Uterus (tissue), 4 donors: ENCODE measurements around the gene REG3A. TPM values are rescaled to one million over a fixed set of nuclear protein-coding genes. Genes with fewer than 3 reads are reported as not detected.

ENCODE experiments used
- DNase-seq, 2 donors: peaks; one replicate each; pipeline ENCODE4 v3.0.0-alpha.2; 2019 to 2020
- H3K27ac ChIP-seq, 2 donors: fragments of 200-600 bp; sonication (generic); 1 replicate in 1 of 2; 2 replicates in 1 of 2; pipeline ENCODE4 v1.5.1; 2016 to 2018
- H3K27me3 ChIP-seq, 2 donors: fragments of 200-600 bp; sonication (generic); one replicate each; pipeline ENCODE4 v1.5.1; 2018 to 2019; ENCODE audit warnings: control low read depth in 1 of 2
- H3K36me3 ChIP-seq, 2 donors: fragments of 200-600 bp; sonication (generic); one replicate each; pipeline ENCODE4 v1.5.1; 2019; ENCODE audit warnings: control low read depth in 1 of 2
- H3K4me1 ChIP-seq, 2 donors: fragments of 200-600 bp; sonication (generic); one replicate each; pipeline ENCODE4 v1.5.1; 2018 to 2019; ENCODE audit warnings: control low read depth in 1 of 2
- H3K4me3 ChIP-seq, 2 donors: fragments of 200-600 bp; sonication (generic); 1 replicate in 1 of 2; 2 replicates in 1 of 2; pipeline ENCODE4 v1.5.1; 2018 to 2019; ENCODE audit warnings: mild to moderate bottlenecking in 1 of 2
- H3K9me3 ChIP-seq, 2 donors: fragments of 200-600 bp; sonication (generic); one replicate each; pipeline ENCODE4 v1.5.1; 2019; ENCODE audit warnings: control low read depth in 1 of 2
- POLR2A ChIP-seq, 2 donors: fragments of 450-650 bp; IDR thresholded peaks; one replicate each; pipeline ENCODE4 v1.6.1; 2016; ENCODE audit warnings: antibody characterized with exemption in 2 of 2, mild to moderate bottlenecking in 1 of 2, moderate library complexity in 1 of 2
- intact Hi-C: fragments of 100-400 bp; cut with DNase I; formaldehyde crosslinking; loops from one replicate; pipeline ENCODE4 v1.15.1; 2023; ENCODE audit warnings: low total_unique reads
- total RNA-seq, 4 donors: library from RNA; depleted of rRNA in 3 of 4; stranded (reverse); fragments of >200 nt in 3 of 4; gene quantifications; one replicate each; pipeline versions ENCODE4 v1.1.0 to v1.2.4, GENCODE V29; 2014 to 2023
- TF ChIP-seq, protein P1 (sequence below), 4 experiments: fragments of 200-600 bp in 2 of 4; fragments of 450-650 bp in 2 of 4; sonication (generic) in 2 of 4; IDR thresholded peaks; one replicate each; pipeline ENCODE4 v1.5.1; 2016 to 2019; ENCODE audit warnings: antibody characterized with exemption in 4 of 4, mild to moderate bottlenecking in 2 of 4, moderate library complexity in 1 of 4
- donor health status: DM: yes; HTN: yes; CAD: no.

Gene REG3A
- total RNA-seq, 4 donors from 2014 or later = not detected

DNA sequence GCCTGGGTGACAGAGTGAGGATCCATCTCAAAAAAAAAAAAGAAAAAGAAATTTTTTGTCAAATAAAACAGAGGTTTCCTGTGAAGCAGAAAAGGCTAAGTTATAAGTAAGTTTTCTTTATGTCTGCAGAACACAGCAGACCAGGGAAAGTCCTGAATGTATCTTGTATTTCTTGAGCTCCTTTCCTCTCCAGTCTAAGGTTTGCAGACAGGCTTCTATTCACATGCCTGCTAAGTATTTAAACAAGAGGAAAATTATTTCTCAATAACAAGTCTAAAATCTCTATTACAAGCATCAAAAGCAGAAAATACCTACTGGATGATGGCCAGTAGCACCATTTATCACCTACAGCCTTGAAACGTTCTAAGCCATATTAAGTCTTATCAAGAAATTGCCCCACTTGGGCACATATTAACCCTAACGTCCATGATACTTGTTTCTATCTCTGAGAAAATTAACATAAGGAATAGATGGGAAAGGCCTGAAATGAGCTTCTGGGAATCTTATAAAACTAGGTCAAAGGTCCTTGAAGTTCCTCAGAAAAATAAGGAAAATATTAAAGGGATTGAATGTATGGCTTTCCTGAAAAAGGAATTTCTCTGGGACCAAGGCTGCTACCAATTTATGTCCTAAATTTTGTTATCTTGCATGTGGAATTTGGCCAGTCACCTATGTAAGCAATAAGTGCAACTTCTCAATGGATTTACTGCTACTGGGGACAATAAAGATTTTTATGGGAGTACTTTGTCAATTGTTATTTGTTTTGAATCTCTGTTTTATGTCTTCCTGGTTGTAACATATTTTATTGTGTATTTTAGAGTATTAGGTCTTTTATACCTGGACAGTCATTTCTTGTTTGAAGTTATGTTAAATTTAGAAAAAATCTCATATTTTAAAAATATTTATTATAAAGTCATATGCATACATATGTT, 42.3 kb downstream of the REG3A start:
- H3K27ac ChIP-seq = no peak overlapping the region
- no peak for DNase-seq
- no peaks in the 10 kb centered on the region for H3K4me1 ChIP-seq
- H3K36me3 ChIP-seq = no peaks in the 10 kb centered on the region
- H3K27me3 ChIP-seq = no peaks in the 10 kb centered on the region
- intact Hi-C loops = no loop called here
- no peaks in the 10 kb centered on the region for H3K9me3 ChIP-seq
- no peak for TF ChIP-seq POLR2A (IDR thresholded peaks at IDR 0.05)
- TF ChIP-seq, protein P1, sequence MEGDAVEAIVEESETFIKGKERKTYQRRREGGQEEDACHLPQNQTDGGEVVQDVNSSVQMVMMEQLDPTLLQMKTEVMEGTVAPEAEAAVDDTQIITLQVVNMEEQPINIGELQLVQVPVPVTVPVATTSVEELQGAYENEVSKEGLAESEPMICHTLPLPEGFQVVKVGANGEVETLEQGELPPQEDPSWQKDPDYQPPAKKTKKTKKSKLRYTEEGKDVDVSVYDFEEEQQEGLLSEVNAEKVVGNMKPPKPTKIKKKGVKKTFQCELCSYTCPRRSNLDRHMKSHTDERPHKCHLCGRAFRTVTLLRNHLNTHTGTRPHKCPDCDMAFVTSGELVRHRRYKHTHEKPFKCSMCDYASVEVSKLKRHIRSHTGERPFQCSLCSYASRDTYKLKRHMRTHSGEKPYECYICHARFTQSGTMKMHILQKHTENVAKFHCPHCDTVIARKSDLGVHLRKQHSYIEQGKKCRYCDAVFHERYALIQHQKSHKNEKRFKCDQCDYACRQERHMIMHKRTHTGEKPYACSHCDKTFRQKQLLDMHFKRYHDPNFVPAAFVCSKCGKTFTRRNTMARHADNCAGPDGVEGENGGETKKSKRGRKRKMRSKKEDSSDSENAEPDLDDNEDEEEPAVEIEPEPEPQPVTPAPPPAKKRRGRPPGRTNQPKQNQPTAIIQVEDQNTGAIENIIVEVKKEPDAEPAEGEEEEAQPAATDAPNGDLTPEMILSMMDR (IDR thresholded peaks at IDR 0.05) = no peak
- no peak overlapping the region for H3K4me3 ChIP-seq

DNA sequence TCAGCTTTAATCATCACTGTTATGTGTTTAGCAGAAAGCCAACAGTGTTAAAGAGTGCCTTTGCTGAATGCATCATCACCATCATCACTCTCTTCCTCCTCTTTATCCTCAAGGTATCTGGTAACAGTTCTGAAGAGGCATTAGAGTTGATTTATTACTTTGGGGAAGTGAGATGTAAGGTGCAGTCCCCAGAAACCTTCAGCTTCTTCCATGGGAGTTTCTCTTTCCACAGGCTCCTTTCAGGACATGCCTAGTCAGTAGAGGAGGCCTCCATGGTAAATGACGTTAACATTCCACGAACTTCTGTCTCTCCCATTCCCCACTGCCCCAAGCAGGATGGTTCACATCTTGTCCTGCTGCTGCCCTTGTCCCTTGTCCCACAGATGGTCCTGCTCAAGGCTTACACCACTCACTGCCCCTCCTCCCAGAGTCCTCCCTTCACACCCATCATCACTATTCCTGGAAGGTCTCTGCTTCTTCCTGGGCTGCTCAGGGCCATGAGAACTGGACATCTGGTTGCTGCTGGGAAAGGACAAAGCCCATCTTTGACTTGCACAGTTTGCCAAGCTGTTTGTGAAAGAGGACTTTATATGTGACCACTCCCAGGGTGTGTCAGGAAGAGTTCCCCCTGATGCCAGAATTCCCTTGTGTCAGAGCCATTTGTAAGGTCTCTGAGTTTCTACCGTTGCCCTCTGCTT, 44.6 kb downstream of the REG3A start:
- no peak for DNase-seq
- no peaks in the 10 kb centered on the region for H3K36me3 ChIP-seq
- TF ChIP-seq, protein P1 (IDR thresholded peaks at IDR 0.05) = no peak
- H3K4me3 ChIP-seq = no peak overlapping the region
- no peaks in the 10 kb centered on the region for H3K9me3 ChIP-seq
- intact Hi-C loops = no loop called here
- no peaks in the 10 kb centered on the region for H3K4me1 ChIP-seq
- no peaks in the 10 kb centered on the region for H3K27me3 ChIP-seq
- no peak overlapping the region for H3K27ac ChIP-seq

DNA sequence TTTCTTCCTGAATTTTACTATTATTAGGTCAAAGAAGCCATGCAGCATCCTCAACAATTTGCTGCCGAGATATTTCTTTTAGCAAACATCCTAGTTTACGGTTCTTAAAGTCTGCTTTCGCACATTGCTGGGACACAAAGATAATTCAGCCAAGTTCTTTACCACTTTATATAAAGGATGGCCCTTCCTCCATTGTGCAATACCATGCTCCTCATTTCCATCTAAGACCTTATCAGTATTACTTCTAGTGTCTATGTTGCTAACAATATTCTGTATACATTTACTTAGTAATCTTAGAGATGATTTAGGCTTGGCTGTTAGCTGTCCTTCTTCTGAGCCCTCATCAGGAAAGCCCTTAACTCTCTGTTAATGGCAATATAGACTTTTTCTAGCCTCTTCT, 47.3 kb downstream of the REG3A start:
- Histone ChIP-seq H3K4me1 (no peaks in the 10 kb centered on the region), H3K4me3 (no peak overlapping the region), H3K27me3 (no peaks in the 10 kb centered on the region), H3K9me3 (no peaks in the 10 kb centered on the region), H3K36me3 (no peaks in the 10 kb centered on the region), H3K27ac (no peak overlapping the region)
- DNase-seq = no peak
- intact Hi-C loops = no loop called here
- no peak for TF ChIP-seq POLR2A (IDR thresholded peaks at IDR 0.05)
- TF ChIP-seq, protein P1 (IDR thresholded peaks at IDR 0.05) = no peak

Other genes starting within 250 kb of the REG3A start
- under 1 TPM in 1 of 4 donors, not detected in 3; 0.35 TPM for gene REG3G, start 134.1 kb downstream of the REG3A start, total RNA-seq
- not detected for gene REG1B, start 71.8 kb downstream of the REG3A start, total RNA-seq
- under 1 TPM in 1 of 4 donors, not detected in 3; 0.82 TPM for gene REG1A, start 39.3 kb downstream of the REG3A start, total RNA-seq